DOHH2 (cell line): Measurements from ENCODE around the gene ARHGAP22.

ENCODE experiments used
- H3F3A ChIP-seq: fragments of 200-600 bp; sonication (generic), shearing (Covaris generic); 2 replicates; pipeline ENCODE4 v1.6.0; 2016; ENCODE audit warnings: antibody characterized with exemption, mild to moderate bottlenecking; ENCODE audit not compliant: control insufficient read depth, insufficient read depth
- H3K27ac ChIP-seq: fragments of 200-600 bp; sonication (generic); 2 replicates; pipeline ENCODE4 v1.5.1; 2014; ENCODE audit warnings: low read depth, mild to moderate bottlenecking, low read length, moderate library complexity
- H3K27me3 ChIP-seq: fragments of 200-600 bp; sonication (generic); 2 replicates; pipeline ENCODE4 v1.6.1; 2014; ENCODE audit warnings: mild to moderate bottlenecking, low read length, mixed read lengths; ENCODE audit not compliant: control insufficient read depth
- H3K36me3 ChIP-seq: fragments of 200-600 bp; sonication (generic); 2 replicates; pipeline ENCODE4 v1.6.1; 2014; ENCODE audit warnings: mild to moderate bottlenecking, low read length, moderate library complexity, mixed read lengths; ENCODE audit not compliant: control insufficient read depth
- H3K4me1 ChIP-seq: fragments of 200-600 bp; sonication (generic); 2 replicates; pipeline ENCODE4 v1.6.1; 2014; ENCODE audit warnings: mild to moderate bottlenecking, low read length, mixed read lengths; ENCODE audit not compliant: control insufficient read depth
- H3K4me2 ChIP-seq: fragments of 200-600 bp; sonication (generic); 2 replicates; pipeline ENCODE4 v1.6.0; 2014; ENCODE audit warnings: mild to moderate bottlenecking, low read length, moderate library complexity
- H3K4me3 ChIP-seq: fragments of 200-600 bp; sonication (generic); 2 replicates; pipeline ENCODE4 v1.5.1; 2014; ENCODE audit warnings: mild to moderate bottlenecking, low read length, mixed read lengths
- H3K79me2 ChIP-seq: fragments of 200-600 bp; sonication (generic); 2 replicates; pipeline ENCODE4 v1.6.1; 2014; ENCODE audit warnings: mild to moderate bottlenecking, low read length, mixed read lengths; ENCODE audit not compliant: control insufficient read depth
- H3K9me2 ChIP-seq: fragments of 200-600 bp; sonication (generic); replicated peaks from 2 replicates; pipeline ENCODE4 v1.6.1; 2014; ENCODE audit warnings: mild to moderate bottlenecking, low read length, mixed read lengths; ENCODE audit not compliant: control insufficient read depth
- H3K9me3 ChIP-seq: fragments of 200-600 bp; sonication (generic); 2 replicates; pipeline ENCODE4 v1.6.1; 2014; ENCODE audit warnings: antibody characterized with exemption, low read length, mixed read lengths; ENCODE audit not compliant: control insufficient read depth, insufficient read depth
- H4K20me1 ChIP-seq: fragments of 200-600 bp; sonication (generic); 2 replicates; pipeline ENCODE4 v1.6.0; 2014; ENCODE audit warnings: low read depth, mild to moderate bottlenecking, antibody characterized with exemption, low read length, moderate library complexity; ENCODE audit not compliant: control insufficient read depth, insufficient read depth
- EZH2phosphoT487 ChIP-seq: fragments of 200-600 bp; sonication (generic); IDR thresholded peaks from 2 replicates; pipeline ENCODE4 v1.6.1; 2017; ENCODE audit warnings: borderline replicate concordance, mild to moderate bottlenecking, antibody characterized with exemption, low read length, moderate library complexity, mixed read lengths
- TF ChIP-seq, protein P1 (sequence below): fragments of 200-600 bp; sonication (generic); IDR thresholded peaks from one replicate; pipeline ENCODE4 v1.5.1; 2014; ENCODE audit warnings: antibody characterized with exemption, mild to moderate bottlenecking, low read depth, low read length; ENCODE audit not compliant: poor library complexity, severe bottlenecking

The ARHGAP22 gene

DNA sequence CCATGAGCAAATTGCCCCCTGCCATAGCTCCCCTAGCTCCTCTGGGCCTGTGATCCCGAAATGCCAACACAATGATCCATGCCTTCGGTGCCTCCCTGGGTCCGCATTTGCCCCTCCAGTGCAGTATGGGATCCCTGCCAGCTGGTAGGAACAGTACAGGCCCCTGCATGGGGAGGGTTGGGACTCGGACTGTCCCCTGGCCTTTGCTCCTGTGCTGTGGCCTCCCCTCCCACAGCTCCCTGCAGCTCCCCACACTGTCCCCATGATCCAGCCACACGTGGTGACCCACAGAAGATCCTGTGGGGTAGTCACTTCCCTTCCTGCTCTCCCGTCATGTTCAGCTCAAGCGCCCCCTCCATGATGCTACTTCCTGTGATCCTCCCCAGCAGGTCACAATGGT, 158.1 kb downstream of the ARHGAP22 start:
- Histone ChIP-seq H3K4me2 (no peak overlapping the region), H3K27ac (no peak overlapping the region), H3K9me2 (no peaks in the 10 kb centered on the region), H3K9me3 (no peaks in the 10 kb centered on the region), H4K20me1 (no peaks in the 10 kb centered on the region), H3F3A (no peaks in the 10 kb centered on the region), H3K79me2 (no peaks in the 10 kb centered on the region), H3K27me3 (no peaks in the 10 kb centered on the region; the same call in 1 of the 2 replicates), H3K4me3 (no peak overlapping the region), H3K36me3 (no peaks in the 10 kb centered on the region), H3K4me1 (no peaks in the 10 kb centered on the region)
- TF ChIP-seq EZH2phosphoT487: no peak
- TF ChIP-seq, protein P1, sequence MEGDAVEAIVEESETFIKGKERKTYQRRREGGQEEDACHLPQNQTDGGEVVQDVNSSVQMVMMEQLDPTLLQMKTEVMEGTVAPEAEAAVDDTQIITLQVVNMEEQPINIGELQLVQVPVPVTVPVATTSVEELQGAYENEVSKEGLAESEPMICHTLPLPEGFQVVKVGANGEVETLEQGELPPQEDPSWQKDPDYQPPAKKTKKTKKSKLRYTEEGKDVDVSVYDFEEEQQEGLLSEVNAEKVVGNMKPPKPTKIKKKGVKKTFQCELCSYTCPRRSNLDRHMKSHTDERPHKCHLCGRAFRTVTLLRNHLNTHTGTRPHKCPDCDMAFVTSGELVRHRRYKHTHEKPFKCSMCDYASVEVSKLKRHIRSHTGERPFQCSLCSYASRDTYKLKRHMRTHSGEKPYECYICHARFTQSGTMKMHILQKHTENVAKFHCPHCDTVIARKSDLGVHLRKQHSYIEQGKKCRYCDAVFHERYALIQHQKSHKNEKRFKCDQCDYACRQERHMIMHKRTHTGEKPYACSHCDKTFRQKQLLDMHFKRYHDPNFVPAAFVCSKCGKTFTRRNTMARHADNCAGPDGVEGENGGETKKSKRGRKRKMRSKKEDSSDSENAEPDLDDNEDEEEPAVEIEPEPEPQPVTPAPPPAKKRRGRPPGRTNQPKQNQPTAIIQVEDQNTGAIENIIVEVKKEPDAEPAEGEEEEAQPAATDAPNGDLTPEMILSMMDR: no peak

- H3K27ac ChIP-seq: no peak overlapping the region
- H3K27me3 ChIP-seq: no peaks in the 10 kb centered on the region; the same call in 1 of the 2 replicates
- H3K9me2 ChIP-seq: no peaks in the 10 kb centered on the region
- no peaks in the 10 kb centered on the region for H3F3A ChIP-seq
- no peak overlapping the region for H3K4me2 ChIP-seq
- H3K36me3 ChIP-seq: no peaks in the 10 kb centered on the region
- no peaks in the 10 kb centered on the region for H3K79me2 ChIP-seq
- H3K4me3 ChIP-seq: no peak overlapping the region
- no peaks in the 10 kb centered on the region for H3K9me3 ChIP-seq
- no peaks in the 10 kb centered on the region for H4K20me1 ChIP-seq
- H3K4me1 ChIP-seq: no peaks in the 10 kb centered on the region
- no peak for TF ChIP-seq EZH2phosphoT487
- TF ChIP-seq, protein P1: no peak
These were observed 158.9 kb downstream of the ARHGAP22 start for GRCh38 chr10:48445932-48446331.

DNA sequence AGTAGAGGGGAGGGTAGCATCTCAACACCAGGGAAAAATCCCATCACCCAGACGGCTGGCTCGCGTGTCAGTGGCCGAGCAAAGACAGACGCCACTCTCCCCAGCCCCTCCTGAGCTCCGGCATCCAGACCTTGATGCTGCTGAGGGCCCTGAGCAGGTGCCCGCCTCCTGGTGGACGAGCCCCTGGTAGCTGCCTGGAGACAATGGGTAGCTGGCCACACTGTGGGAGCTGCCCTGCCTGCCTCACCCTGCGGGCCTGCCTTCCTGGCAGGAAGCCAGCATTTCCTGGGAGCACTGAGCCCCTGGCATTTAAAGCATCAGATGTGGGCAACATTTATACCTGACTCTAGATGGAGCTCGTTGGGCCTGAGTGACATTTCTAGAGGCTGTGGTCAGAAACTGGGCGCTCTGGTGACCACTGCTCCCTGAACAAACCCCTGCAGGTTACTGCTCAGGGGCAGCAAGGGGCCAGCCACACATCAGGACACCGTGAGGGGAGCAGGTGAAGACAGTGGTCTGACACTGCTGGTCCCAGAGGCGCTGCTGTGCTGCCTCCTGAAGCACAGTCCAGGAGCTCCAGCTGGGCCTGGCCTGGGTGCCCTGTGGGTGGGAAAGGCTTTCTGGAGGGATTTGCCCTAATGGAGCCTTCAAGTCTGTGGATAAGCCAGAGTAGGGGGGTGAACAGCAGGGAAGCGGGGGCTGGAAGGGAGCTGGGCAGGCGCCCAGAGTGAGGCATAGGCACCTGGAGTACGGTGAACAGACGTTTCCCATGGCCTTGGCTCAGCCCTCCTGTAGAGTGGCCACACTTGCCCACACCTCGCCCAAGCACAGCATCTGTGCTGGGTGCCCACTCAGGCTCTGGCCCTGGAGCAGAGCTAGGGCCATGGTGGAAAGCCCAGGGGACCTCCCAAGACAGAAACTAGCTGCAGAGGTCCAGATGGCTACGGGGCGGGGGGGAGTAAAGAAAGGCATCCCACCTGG, 159.7 kb downstream of the ARHGAP22 start:
- no peaks in the 10 kb centered on the region for H3K9me2 ChIP-seq
- H3K9me3 ChIP-seq: no peaks in the 10 kb centered on the region
- no peaks in the 10 kb centered on the region for H3K79me2 ChIP-seq
- H3K27ac ChIP-seq: no peak overlapping the region
- no peak for TF ChIP-seq EZH2phosphoT487
- TF ChIP-seq, protein P1: no peak
- H3K4me1 ChIP-seq: no peaks in the 10 kb centered on the region
- no peaks in the 10 kb centered on the region; the same call in 1 of the 2 replicates for H3K27me3 ChIP-seq
- no peak overlapping the region for H3K4me3 ChIP-seq
- no peaks in the 10 kb centered on the region for H3F3A ChIP-seq
- H3K36me3 ChIP-seq: no peaks in the 10 kb centered on the region
- H4K20me1 ChIP-seq: no peaks in the 10 kb centered on the region
- H3K4me2 ChIP-seq: no peak overlapping the region
